Keratinocyte (primary cell): Measurements from ENCODE around the gene LSM3. TPM values are rescaled to one million over a fixed set of nuclear protein-coding genes. Genes with fewer than 3 reads are reported as not detected.

Experiments
- DNase-seq: peaks from one replicate; pipeline ENCODE4 v3.0.0-alpha.2; 2011; ENCODE audit warnings: low read depth, missing footprints, low spot score
- FAIRE-seq: peaks from 2 replicates; lab custom pipeline; 2011; peaks lifted over from hg19 to GRCh38; lab: Jason Lieb, UNC
- H2AFZ ChIP-seq: 2 replicates; pipeline ENCODE4 v1.6.0; 2012; ENCODE audit warnings: low read length, control low read depth, inconsistent platforms; ENCODE audit not compliant: control insufficient read depth
- H3K27ac ChIP-seq: 2 replicates; pipeline ENCODE4 v1.5.1; 2011; ENCODE audit warnings: low read length; ENCODE audit not compliant: control insufficient read depth, insufficient read depth
- H3K27me3 ChIP-seq: 3 replicates; pipeline ENCODE4 v1.6.0; 2011; ENCODE audit warnings: low read length; ENCODE audit not compliant: control insufficient read depth, insufficient read depth; ENCODE audit errors: extremely low read depth
- H3K36me3 ChIP-seq, 2 experiments: 2 replicates in 1 of 2; 3 replicates in 1 of 2; pipeline ENCODE4 v1.5.1; 2011; ENCODE audit warnings: low read length in 2 of 2, mild to moderate bottlenecking in 1 of 2; ENCODE audit not compliant: control insufficient read depth in 2 of 2, insufficient read depth in 2 of 2; ENCODE audit errors: extremely low read depth in 1 of 2
- H3K4me1 ChIP-seq: 3 replicates; pipeline ENCODE4 v1.5.1; 2011; ENCODE audit warnings: low read length; ENCODE audit not compliant: control insufficient read depth, insufficient read depth; ENCODE audit errors: extremely low read depth
- H3K4me2 ChIP-seq: 3 replicates; pipeline ENCODE4 v1.6.0; 2011; ENCODE audit warnings: low read depth, low read length; ENCODE audit not compliant: control insufficient read depth, insufficient read depth; ENCODE audit errors: extremely low read depth
- H3K4me3 ChIP-seq, 3 experiments: fragments of 200-600 bp in 1 of 3; sonication (generic) in 1 of 3; 2 replicates in 2 of 3; 3 replicates in 1 of 3; pipeline ENCODE4 v1.5.1; 2011 to 2016; ENCODE audit warnings: low read length in 3 of 3, mild to moderate bottlenecking in 3 of 3, control low read depth in 2 of 3, inconsistent platforms in 1 of 3, low read depth in 1 of 3, mixed read lengths in 1 of 3, mixed run types in 1 of 3, moderate library complexity in 1 of 3; ENCODE audit not compliant: control insufficient read depth in 2 of 3, insufficient read depth in 2 of 3; ENCODE audit errors: extremely low read depth in 1 of 3
- H3K79me2 ChIP-seq: 2 replicates; pipeline ENCODE4 v1.6.0; 2012; ENCODE audit warnings: low read length; ENCODE audit not compliant: control insufficient read depth, insufficient read depth
- H3K9ac ChIP-seq: 3 replicates; pipeline ENCODE4 v1.6.0; 2011; ENCODE audit warnings: low read length; ENCODE audit not compliant: control insufficient read depth, insufficient read depth; ENCODE audit errors: extremely low read depth
- H3K9me1 ChIP-seq: 3 replicates; pipeline ENCODE4 v1.6.0; 2011; ENCODE audit warnings: low read length; ENCODE audit not compliant: control insufficient read depth, insufficient read depth; ENCODE audit errors: extremely low read depth
- H3K9me3 ChIP-seq: 2 replicates; pipeline ENCODE4 v1.5.1; 2012; ENCODE audit warnings: low read depth, low read length; ENCODE audit not compliant: control insufficient read depth
- H4K20me1 ChIP-seq: 3 replicates; pipeline ENCODE4 v1.6.0; 2011; ENCODE audit warnings: low read length; ENCODE audit not compliant: control insufficient read depth, insufficient read depth; ENCODE audit errors: extremely low read depth
- EZH2 ChIP-seq: IDR thresholded peaks from one replicate; pipeline ENCODE4 v1.6.1; 2012; ENCODE audit warnings: inconsistent platforms, mild to moderate bottlenecking, low read length, moderate library complexity
- dilution Hi-C: fragments of 300-500 bp; cut with MboI; formaldehyde crosslinking; loops from one replicate; pipeline ENCODE4 v1.7.0; 2020; ENCODE audit warnings: low sequenced_read_pairs; ENCODE audit not compliant: extremely low pct_ligation_motif_present
- polyA plus RNA-seq, 5 experiments: library from polyadenylated mRNA; depleted of rRNA in 3 of 5; stranded (reverse) in 3 of 5; stranded (forward) in 1 of 5; unstranded in 1 of 5; fragments of >200 nt; gene quantifications; 1 replicate in 1 of 5; 2 replicates in 3 of 5; 3 replicates in 1 of 5; pipeline versions ENCODE4 v1.2.1 to v1.2.3, GENCODE V29; 2011 to 2012; ENCODE audit warnings: missing spikeins in 2 of 5, low read depth in 1 of 5, low replicate concordance in 1 of 5
- TF ChIP-seq, protein P1 (sequence below), 3 experiments: IDR thresholded peaks in 1 of 3; conservative IDR thresholded peaks in 1 of 3; optimal IDR thresholded peaks in 1 of 3; 2 replicates in 2 of 3; 3 replicates in 1 of 3; pipeline versions ENCODE3 to v1.5.1; 2011; ENCODE audit warnings: low read length in 3 of 3, mild to moderate bottlenecking in 3 of 3, moderate library complexity in 2 of 3, control low read depth in 1 of 3, inconsistent platforms in 1 of 3; ENCODE audit not compliant: insufficient read depth in 2 of 3; ENCODE audit errors: extremely low read depth in 1 of 3

Gene LSM3
- polyA plus RNA-seq, 1 donor (not counting 4 experiments of a cell fraction or from before 2014, with no cell fraction given) = 26.1 TPM

DNA sequence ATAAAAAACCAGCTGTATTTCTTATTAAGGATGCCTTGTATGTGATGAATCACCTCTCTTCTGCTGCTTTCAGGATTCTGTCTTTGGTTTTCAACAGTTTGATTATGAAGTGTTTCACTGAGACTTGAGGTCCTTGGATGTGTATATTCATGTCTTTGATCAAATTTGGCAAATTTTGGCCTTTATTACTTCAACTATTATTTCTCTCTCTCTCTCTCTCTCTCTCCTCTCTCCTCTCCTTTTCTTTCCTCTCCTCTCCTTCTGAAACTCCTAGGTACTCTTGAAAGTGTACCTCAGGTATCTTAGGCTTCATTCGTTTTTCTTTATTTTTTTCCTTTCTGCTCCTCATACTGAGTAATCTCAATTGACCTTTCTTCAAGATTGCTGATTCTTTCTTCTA, 43.3 kb downstream of the LSM3 start:
- Histone ChIP-seq H3K27me3 (no peaks in the 10 kb centered on the region), H3K4me3 (no peak overlapping the region), H3K4me2 (no peak overlapping the region), H3K9ac (no peak overlapping the region), H3K9me1 (no peaks in the 10 kb centered on the region), H4K20me1 (no peaks in the 10 kb centered on the region), H3K27ac (no peak overlapping the region), H3K79me2 (no peaks in the 10 kb centered on the region), H3K4me1 (peaks cover 15% of the 10 kb centered on the region), H3K36me3 (no peaks in the 10 kb centered on the region), H3K9me3 (no peaks in the 10 kb centered on the region), H2AFZ (no peak overlapping the region)
- TF ChIP-seq, protein P1, sequence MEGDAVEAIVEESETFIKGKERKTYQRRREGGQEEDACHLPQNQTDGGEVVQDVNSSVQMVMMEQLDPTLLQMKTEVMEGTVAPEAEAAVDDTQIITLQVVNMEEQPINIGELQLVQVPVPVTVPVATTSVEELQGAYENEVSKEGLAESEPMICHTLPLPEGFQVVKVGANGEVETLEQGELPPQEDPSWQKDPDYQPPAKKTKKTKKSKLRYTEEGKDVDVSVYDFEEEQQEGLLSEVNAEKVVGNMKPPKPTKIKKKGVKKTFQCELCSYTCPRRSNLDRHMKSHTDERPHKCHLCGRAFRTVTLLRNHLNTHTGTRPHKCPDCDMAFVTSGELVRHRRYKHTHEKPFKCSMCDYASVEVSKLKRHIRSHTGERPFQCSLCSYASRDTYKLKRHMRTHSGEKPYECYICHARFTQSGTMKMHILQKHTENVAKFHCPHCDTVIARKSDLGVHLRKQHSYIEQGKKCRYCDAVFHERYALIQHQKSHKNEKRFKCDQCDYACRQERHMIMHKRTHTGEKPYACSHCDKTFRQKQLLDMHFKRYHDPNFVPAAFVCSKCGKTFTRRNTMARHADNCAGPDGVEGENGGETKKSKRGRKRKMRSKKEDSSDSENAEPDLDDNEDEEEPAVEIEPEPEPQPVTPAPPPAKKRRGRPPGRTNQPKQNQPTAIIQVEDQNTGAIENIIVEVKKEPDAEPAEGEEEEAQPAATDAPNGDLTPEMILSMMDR (optimal IDR thresholded peaks at IDR 0.05 in 1 of 3, IDR thresholded peaks at IDR 0.05 in 1 of 3, conservative IDR thresholded peaks at IDR 0.05 in 1 of 3; ENCODE audit: extremely low read depth in 1 of 3, insufficient read depth in 2 of 3, low read length in 3 of 3) = no peak
- TF ChIP-seq EZH2 = no peak
- FAIRE-seq (no peak), DNase-seq (no peak)
- dilution Hi-C loops = no loop called here

DNA sequence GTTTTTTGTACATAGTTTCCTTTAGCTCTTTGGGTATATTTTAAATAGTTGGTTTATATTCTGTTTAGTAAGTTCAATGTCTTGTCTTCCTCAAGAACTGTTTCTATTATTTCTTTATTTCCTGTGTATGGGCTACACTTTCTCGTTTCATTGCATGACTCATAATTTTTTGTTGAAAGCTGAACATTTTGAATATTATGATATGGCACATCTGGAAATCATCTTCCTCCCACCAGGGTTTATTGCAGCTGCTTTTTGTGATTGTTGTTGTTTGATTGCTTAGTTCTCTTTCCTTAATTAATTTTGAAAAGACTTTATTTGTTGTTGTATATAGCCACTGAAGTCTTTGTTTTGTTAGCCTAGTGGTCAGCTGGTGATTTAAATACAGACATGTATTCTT, 43.8 kb downstream of the LSM3 start:
- H4K20me1 ChIP-seq = no peaks in the 10 kb centered on the region
- dilution Hi-C loops = no loop called here
- H3K9me1 ChIP-seq = no peaks in the 10 kb centered on the region
- TF ChIP-seq, protein P1 (optimal IDR thresholded peaks at IDR 0.05 in 1 of 3, IDR thresholded peaks at IDR 0.05 in 1 of 3, conservative IDR thresholded peaks at IDR 0.05 in 1 of 3; ENCODE audit: extremely low read depth in 1 of 3, insufficient read depth in 2 of 3, low read length in 3 of 3) = no peak
- TF ChIP-seq EZH2 = no peak
- H2AFZ ChIP-seq = no peak overlapping the region
- FAIRE-seq (no peak), DNase-seq (no peak)
- peaks cover 17% of the 10 kb centered on the region for H3K4me1 ChIP-seq
- H3K4me2 ChIP-seq = no peak overlapping the region
- no peaks in the 10 kb centered on the region for H3K79me2 ChIP-seq
- H3K27me3 ChIP-seq = no peaks in the 10 kb centered on the region
- H3K4me3 ChIP-seq = no peak overlapping the region
- no peaks in the 10 kb centered on the region for H3K36me3 ChIP-seq
- no peak overlapping the region for H3K9ac ChIP-seq
- no peak overlapping the region for H3K27ac ChIP-seq
- no peaks in the 10 kb centered on the region for H3K9me3 ChIP-seq
